Measurements from ENCODE around the gene PER1. TPM values are rescaled to one million over a fixed set of nuclear protein-coding genes. Genes with fewer than 3 reads are reported as not detected.

PER1 gene
- total RNA-seq, 1 experiment from 2014 or later = 87.6 TPM

DNA sequence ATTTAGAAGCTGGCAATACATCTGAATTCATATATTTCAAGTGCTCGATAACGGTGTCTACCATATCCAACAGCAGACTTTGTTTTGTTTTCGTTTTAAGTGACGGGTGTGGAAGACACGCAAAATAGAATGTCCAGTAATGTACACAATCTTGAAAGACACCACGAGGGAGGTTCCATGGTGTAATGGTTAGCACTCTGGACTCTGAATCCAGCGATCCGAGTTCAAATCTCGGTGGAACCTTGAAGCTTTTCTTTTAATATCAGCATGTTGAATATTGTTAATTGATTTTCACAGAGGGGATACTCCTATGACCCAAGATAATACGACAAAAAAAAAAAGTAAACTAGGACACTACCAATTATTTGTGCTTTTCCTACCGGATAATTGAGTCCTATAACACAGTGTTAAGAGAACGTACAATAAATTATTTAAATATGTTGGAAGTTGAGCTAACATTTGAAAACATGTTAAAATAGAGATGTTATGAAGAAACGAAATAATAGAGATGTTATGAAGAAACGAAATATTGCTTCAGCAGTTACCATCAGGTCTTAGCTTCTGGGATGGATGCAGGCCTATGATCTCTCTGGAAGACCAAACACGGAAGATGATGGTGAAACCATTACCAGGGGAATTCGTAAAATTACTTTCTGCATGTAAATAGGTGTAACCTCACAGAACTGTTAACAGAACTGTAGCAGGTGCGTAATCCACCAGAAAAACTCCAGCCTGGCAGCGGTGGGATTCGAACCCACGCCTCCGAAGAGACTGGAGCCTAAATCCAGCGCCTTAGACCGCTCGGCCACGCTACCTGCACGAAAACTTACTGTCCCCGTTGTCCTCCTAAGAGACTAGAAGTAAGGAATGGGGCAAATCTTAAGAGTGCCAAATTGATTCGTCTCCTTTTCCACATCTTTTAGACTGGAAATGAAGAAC lies 32.4 kb downstream of the PER1 start:
- TF ChIP-seq TCF7L2 (IDR thresholded peaks at IDR 0.05; ENCODE audit: borderline replicate concordance, extremely low read depth, insufficient read depth, insufficient read length) = no peak
- TF ChIP-seq CBX3 (IDR thresholded peaks at IDR 0.05; ENCODE audit: low read depth) = peak; percentile 95
- TF ChIP-seq, protein P1, sequence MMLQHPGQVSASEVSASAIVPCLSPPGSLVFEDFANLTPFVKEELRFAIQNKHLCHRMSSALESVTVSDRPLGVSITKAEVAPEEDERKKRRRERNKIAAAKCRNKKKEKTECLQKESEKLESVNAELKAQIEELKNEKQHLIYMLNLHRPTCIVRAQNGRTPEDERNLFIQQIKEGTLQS (IDR thresholded peaks at IDR 0.05) = peak; percentile 99
- TF ChIP-seq YY1 (IDR thresholded peaks at IDR 0.05; ENCODE audit: extremely low read depth, insufficient replicate concordance, low read depth, low read length) = peak; percentile 74
- TF ChIP-seq ZNF274 (IDR thresholded peaks at IDR 0.05; ENCODE audit: low read depth, low read length) = no peak
- TF ChIP-seq, protein P2, sequence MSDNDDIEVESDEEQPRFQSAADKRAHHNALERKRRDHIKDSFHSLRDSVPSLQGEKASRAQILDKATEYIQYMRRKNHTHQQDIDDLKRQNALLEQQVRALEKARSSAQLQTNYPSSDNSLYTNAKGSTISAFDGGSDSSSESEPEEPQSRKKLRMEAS (IDR thresholded peaks at IDR 0.05) = peak; percentile 59
- TF ChIP-seq SP1 (IDR thresholded peaks at IDR 0.05; ENCODE audit: low read depth) = peak; percentile 21
- peak; percentile 22; the same call in 1 of the 2 replicates for TF ChIP-seq SIN3A (IDR thresholded peaks at IDR 0.05; ENCODE audit: low read depth)
- ATAC-seq = peak; percentile 46
- Histone ChIP-seq H3K27me3 (ENCODE audit: insufficient read depth, low read length) (no peaks in the 10 kb centered on the region), H3K4me3 (replicated peaks in 1 of 2; ENCODE audit: low read depth in 1 of 2, low read length in 2 of 2) (peak overlapping the region; percentile 52 to 61), H4K20me1 (ENCODE audit: insufficient read depth) (peaks cover 3% of the 10 kb centered on the region; the same call in 1 of the 2 replicates), H3K9me3 (ENCODE audit: control insufficient read depth in 1 of 2, insufficient read depth in 1 of 2, low read depth in 1 of 2, low read length in 2 of 2) (no peaks in the 10 kb centered on the region), H3K36me3 (ENCODE audit: control insufficient read depth in 1 of 2, insufficient read depth in 2 of 2, low read length in 2 of 2) (no peaks in the 10 kb centered on the region), H2AFZ (ENCODE audit: low read depth, low read length, poor library complexity, severe bottlenecking) (peak overlapping the region; percentile 77), H3K4me1 (ENCODE audit: control insufficient read depth in 1 of 2, insufficient read depth in 2 of 2, low read length in 2 of 2) (peaks cover 22 to 66% of the 10 kb centered on the region in 2 experiments), H3K27ac (ENCODE audit: low read depth, low read length) (peak overlapping the region; percentile 62), H3K9ac (ENCODE audit: low read length) (peak overlapping the region; percentile 63), H3K9me2 (ENCODE audit: insufficient read depth) (no peaks in the 10 kb centered on the region), H3K4me2 (ENCODE audit: low read length) (peak overlapping the region; percentile 98), H3K79me2 (ENCODE audit: insufficient read depth, low read length) (no peaks in the 10 kb centered on the region)
- peak; percentile 90 for DNase-seq (ENCODE audit: low read depth, low spot score)
- ChIA-PET RAD21 (ENCODE audit: low non-redundant PET in 1 of 2, low total read pairs in 2 of 2, uncharacterized antibody in 2 of 2, unreplicated experiment in 2 of 2) (interaction anchor here in 1 of 2 experiments (0.9 kb wide), 1 partner anchor 101 kb away, joined by 3 read pairs; no protein-coding TSS in a partner anchor), CTCF (interaction anchor here (0.7 to 4.0 kb wide), 29 partner anchors 7 to 175 kb away, joined by 3 to 26 read pairs (median 4); partner anchors contain the start of genes AURKB, CTC1, RANGRF and SLC25A35), POLR2A (interaction anchor here (1.0 to 4.1 kb wide), 11 partner anchors 9 to 126 kb away, joined by 3 to 43 read pairs (median 5); partner anchors contain the start of gene AURKB)
- BruUV-seq (replicated peaks) = no TSS peak
- intact Hi-C loops (cut with micrococcal nuclease) = loop anchor here (1.0 to 10.0 kb wide), 7 partner anchors 19 to 265 kb away; partner anchors contain the start of genes CTC1 and RPL26
